HL-60/S4 (cell line): ENCODE results near the gene STAB2.
"Not testable (repeated sequence)": the region's sequence is repeated elsewhere in the genome, so short reads cannot be mapped to it uniquely, and the experiment has no call there.

Experiments used
- in situ Hi-C: fragments of 300-500 bp; cut with MboI; formaldehyde crosslinking; loops from 2 replicates; pipeline ENCODE4 v1.14.3; 2022; ENCODE audit warnings: low sequenced_read_pairs

The STAB2 gene

DNA sequence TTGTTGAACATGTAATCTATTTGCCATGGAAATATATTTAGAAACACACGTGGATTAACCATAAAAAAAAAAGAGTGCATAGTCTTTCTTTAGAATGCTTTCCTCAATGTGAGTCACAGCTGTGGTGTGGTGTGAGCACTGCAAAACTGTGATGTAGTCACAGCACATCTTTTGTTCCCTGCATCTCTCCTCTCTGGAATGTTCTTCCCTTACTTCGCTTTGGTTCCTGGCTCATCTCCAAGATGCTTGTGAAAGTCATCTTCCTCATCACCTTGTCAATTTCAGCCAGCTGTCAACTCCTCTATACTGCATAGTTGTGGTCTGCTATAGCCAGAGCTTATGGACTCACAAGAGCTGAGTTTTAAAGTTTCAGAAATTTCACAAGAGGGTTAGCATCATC is 60.2 kb downstream of the STAB2 start:
- in situ Hi-C loops = no loop called here

DNA sequence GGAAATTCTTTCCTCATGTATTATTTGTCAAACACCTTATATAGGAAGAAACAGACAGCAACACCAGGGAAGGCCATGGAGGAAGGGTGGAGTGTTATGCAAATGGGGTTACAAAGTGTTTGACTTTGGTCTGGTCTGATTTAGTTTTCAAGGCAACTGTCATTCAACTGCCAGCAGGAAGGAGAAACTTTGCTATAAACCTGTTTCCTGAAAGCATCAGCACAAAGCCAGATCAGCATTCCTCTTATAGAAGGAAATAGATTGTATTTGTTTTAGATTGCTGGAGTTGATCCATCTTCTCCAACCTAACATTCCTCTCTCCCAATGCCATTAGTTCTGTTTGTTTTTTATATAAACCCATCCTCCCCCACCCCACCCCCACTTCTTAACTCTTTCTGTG is 65.7 kb downstream of the STAB2 start:
- in situ Hi-C loops = no loop called here

DNA sequence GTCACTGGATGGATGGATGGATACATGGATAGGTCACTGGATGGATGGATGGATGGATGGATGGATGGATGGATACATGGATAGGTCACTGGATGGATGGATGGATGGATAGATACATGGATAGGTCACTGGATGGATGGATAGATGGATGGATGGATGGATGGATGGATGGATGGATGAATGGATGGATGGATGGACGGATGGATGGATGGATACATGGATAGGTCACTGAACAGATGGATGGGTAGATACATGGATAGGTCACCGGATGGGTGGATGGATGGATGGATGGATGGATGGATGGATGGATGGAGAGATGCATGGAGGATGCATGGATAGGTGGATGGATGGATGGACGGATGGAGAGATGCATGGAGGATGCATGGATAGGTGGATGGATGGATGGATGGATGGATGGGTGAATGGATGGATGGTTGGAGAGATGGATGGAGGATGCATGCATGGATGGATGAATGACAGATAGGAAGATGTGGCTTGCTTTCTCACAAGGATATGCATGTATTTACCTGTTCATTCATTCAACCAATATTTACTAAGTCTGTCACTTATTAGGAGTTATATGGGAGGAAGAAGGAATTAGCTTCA is 66.6 kb downstream of the STAB2 start:
- in situ Hi-C loops = not testable (repeated sequence)

DNA sequence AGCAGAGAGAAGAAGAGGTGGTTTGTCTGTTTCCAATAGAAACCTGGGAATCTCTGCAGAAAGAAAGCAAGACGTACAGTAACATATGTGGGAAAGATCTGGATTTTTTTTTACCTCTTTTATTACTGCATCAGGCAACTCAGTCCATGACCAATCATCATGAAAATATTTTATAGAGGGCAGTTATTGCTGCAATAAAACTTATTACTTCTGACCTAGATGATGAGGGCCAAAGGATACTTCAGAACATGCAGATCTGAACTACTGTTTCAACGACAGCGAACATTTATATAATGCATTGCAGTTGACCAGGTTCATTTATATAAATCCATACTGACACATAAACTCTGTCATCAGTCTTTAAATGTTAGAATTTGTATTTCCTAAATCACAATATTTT is 67.7 kb downstream of the STAB2 start:
- in situ Hi-C loops = no loop called here

DNA sequence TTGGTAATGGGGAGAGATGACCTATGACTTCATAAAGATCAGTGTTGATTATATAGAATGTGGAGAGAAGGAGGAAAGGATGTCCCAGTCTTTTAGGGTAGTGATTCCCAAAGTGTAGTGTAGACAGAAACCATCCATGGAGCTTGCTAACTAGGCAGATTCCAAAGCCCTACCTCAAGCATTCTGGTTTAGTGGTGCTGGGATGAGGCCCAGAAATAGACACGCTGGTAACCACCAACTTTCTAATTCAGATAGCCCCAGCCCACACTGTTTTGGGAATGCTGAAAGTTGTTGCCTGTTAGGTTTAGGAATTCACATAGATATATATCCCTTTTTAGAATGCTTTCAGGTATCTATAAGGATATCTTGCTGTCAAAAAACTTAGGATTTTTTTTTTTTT is 69.2 kb downstream of the STAB2 start:
- in situ Hi-C loops = no loop called here

DNA sequence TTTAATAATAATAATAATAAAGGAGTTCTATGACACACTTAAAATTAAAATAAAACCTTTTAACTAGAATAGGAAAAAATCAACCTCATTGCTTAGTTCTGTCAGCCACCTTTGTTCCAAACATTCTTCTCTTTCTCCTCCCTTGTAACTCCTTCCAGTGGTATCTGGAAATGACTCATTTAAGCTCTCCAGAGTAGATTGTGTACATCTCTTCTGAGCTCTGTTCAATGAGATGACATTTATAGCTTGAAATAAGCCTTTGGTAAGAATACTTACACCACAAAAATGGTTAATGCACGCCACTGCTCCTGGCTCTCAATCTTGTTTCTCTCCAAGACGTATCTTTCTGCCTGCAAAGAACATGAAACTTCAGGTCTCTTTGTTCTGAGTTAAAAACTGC is 70.3 kb downstream of the STAB2 start:
- in situ Hi-C loops = no loop called here

DNA sequence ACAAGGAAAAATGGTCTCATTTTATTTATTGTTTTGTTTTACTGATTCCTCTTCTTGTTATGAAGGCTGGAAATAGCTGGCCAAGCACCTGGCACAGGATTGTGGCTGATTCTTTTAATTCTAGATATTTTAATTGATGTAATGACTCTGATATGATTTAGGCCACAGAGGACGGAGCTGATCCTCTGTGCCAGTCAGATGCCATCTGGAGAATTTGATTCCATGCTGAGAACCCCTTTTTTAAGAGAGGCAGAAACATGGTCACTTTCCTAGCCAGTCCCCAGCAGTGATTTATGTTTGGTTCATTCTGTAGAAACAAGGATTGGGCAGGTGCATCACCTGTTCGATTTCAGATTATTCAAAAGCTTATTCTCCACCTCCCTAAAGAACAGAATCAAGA is 77.6 kb downstream of the STAB2 start:
- in situ Hi-C loops = no loop called here

DNA sequence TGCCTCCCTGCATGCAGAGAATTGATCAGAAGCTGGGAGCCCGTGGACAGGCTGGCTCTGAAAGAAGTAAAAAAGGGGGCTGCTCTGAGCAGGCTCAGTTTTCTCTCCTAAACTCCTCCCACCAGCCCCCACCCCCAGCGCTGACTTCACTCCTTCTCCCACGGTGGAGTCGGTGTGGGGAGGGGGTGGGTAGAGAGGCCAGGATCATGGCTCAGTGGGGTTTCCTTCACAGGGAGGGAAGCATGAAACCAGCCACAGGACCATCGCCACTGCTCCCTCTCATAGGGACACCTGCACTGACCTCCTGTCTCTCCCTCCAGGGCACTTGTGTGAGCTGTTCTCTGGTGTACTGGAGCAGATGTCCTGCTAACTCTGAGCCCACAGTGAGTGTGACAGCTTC is 78.9 kb downstream of the STAB2 start:
- in situ Hi-C loops = no loop called here

DNA sequence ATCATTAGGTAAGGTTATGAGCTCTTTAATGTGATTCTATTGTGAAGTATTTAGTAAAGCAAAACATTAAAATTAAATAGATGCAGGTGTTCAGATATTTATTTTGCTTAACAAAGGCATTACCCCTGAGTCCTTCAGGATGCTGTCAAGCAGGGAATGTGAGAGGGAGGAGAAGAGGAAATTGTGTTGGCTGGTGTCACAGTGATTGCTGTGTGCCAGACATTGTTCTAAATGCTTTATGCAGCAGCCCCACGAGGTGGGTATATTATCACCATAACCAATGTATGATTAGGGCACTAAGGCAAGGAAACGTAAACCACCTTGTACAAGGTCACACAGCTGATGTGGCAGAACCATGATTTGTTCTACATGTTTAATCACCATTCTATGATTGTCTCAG is 80.1 kb downstream of the STAB2 start:
- in situ Hi-C loops = no loop called here

DNA sequence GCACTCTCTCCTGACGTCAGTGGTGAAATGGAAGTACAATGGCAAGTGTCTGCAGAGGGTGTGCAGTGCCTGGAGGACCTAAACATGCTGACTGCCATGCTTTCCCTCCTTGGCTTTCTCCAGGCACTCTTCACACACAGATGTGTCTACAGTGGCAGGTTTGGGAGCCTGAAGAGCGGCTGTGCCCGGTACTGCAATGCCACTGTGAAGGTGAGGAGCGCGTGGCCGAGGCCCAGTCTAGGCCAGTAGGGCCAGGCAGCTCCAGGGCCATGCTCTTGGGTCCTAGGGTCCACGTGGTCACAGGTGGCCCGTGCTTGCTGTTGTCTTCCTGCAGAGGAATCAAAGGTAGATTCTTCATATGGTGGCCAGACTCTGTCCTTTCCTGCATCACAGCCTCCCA is 81.4 kb downstream of the STAB2 start:
- in situ Hi-C loops = no loop called here

DNA sequence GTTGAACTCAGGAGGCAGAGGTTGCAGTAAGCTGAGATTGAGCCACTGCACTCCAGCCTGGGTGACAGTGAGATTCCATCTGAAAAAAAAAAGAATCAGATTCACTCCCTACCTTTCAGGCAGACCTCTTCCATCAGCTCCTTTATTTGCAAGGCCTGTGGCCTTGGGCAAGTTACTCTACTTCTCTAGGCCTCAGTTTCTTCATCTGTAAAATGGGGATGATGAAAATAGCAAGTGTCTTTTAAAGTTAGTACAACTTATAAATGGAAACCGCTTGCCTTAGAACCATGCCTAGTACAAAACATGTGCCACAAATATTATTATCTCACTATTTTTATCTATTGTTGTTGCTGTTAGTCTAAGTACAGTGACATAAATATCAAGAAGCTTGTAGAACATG is 84.3 kb downstream of the STAB2 start:
- in situ Hi-C loops = no loop called here

DNA sequence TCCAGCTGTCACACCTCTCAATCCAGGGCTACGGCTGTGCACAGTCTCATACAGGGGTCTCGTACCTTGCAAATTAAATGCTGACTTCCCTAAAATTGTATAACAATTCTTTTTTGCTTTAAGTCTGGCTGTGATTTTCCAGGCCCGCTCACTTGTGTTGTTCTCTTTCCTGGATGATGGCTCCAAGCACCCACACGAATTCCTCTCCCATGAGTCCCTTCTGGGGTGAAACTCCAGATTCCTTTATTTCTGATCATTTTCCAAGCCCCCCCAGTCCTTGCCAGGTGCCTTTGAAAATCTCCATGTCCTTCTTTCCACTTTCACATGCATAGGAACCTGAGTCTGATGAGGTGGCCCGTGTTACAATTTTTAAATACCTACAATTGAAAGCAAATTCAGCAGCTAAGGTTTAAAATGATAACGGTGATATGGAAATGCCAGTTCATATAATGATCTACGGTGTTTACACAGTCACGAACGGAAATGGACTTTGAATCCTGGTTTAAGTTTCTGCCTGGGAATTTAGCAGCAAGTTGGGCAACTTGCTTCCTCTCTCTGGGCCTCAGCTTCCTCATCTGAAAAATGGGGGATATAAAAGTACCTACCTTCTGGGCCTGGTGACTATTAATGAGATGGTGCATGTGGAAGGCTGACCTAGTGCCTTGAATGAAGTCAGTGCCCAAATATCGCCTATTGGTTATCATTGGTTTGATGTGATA is 85.5 kb downstream of the STAB2 start:
- in situ Hi-C loops = no loop called here

DNA sequence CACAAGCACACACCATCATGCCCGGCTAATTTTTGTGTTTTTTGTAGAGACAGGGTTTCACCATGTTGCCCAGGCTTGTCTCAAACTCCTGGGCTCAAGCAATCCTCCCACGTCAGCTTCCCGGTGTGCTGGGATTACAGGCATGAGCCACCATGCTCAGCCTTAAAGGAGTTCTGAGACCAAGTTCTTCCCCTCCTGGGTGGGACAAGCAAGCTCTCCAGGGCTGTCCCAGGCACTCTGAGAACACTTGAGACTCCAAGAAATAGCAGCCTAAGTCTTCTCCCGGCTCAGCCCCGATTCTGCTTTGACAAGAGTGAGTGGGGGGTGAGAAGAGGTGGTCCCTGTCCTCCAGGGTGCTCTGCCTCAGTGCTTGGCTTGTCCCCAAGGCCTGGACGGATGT is 86.4 kb downstream of the STAB2 start:
- in situ Hi-C loops = no loop called here

DNA sequence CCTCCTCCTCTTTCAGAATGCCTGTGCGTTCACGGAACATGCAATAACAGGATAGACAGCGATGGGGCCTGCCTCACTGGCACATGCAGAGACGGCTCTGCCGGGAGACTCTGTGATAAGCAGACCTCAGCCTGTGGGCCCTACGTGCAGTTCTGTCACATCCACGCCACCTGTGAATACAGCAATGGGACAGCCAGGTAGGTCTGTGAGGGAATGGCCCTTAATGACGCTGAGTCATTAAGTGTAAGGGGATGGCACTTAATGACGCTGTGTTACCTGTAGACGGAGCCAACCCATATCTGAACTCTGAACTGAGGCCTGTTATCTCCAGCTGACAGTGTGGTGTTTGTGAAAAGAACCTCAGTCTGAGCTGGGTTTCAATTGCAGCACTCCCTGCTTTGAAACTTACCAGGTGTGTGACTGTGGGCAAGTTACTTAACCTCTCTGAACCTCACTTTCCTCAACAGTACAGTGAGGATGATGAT is 86.9 kb downstream of the STAB2 start:
- in situ Hi-C loops = no loop called here

DNA sequence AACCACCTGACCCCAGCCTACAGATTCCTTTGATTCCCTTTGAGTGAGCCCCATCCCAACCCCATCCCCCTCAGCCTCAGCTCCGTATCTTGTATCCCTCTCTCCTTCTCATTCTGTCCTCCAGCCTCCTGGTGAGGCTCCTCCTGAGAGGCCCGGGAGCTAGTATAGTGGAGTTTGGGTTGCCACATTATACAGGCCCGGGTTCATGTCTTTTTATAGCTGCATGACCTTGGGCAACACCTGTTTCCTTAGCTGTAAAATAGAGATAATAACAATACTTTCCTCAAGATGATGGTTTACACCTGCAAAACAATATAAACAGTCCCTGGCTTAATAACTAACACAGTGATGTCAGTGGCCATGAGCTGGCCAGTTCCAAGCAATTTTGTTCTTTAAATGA is 89.8 kb downstream of the STAB2 start:
- in situ Hi-C loops = no loop called here

DNA sequence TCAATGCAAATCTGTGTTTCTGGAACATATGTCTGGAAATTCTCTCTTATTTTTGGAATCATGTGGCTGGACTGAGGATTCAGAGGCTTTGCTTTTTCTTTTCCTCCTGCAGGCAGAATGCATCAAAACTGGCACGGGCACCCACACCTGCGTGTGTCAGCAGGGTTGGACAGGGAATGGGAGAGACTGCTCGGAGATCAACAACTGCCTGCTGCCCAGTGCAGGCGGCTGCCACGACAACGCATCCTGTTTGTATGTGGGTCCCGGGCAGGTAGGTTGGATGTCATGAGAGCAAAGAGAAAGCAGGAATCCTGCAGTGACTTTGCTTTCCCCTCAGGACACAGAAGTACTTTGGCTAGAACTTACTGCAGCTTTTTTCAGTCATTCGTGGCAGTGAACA is 90.3 kb downstream of the STAB2 start:
- in situ Hi-C loops = no loop called here

DNA sequence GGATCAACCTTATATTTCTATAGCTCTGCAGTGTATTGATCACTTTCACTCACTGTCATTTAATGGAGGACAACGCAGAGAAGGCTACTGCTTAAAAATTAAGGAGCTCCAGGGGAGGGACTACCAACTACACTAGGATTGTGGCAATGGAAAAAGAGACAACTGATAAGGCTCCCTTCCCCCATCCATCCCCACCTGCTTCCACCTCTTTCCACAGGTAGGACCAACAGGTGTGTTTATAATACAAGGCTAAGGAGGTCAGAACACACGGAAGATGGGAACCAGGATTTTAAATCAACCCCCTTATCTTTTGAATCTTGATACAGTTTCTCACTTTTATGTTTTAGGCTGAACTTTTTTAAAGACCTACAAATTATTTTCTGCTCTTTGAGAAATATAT is 90.8 kb downstream of the STAB2 start:
- in situ Hi-C loops = no loop called here

DNA sequence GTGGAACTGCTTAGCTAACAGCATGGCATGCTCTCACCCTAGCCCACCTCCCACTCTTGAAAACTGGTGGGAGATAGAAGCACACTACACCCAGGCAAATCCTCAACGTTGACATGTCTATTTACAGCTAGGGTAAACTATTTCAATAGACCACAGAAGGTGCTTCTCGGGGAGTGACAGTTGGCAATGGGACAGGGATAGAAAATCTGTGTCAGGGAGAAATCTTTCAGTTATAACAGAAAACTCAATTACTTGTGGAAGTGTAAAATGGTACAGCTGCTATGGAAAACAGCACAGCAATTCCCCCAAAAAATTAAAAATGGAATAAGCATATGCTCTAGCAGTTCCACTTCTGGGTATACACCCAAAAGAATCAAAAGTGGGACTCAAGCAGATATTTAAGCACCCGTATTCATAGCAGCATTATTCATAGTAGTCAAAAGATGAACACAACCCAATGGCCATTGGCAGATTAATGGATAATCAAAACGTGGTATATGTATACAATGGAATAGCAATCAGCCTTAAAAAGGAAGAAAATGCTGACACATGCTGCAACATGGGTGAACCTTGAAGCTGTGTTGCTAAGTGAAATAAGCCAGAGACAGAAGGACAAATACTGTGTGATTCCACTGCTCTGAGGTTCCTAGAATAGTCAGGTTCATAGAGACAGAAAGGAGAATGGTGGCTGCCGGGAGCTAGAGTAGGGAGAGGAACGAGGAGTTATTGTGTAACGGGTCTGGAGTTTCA is 92.5 kb downstream of the STAB2 start:
- in situ Hi-C loops = no loop called here

DNA sequence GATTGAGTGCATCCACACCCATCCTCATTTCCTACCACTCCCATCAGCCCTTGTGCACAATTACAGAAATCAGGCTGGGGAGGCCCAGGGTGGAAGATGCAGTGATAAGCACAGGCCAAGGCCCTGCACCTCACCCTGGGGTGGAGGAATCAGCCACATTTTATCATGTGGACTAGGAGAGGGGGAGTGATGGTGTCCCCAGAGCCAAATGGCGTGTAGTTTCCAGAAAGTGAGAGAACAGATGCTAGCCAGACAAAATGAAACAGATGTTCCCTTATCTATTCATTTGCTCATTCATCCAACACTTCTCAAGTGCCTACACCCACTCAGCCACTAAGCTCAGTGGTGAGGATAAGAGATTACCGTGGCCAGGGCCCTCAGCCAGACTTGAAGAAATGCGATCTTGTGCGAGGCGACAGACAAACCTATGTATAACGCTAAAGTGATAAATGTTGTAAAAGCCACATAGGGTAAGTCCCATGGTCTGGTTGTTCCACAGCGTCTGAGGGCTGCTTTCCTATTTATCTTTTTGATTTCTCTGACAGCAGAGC is 93.6 kb downstream of the STAB2 start:
- in situ Hi-C loops = no loop called here

DNA sequence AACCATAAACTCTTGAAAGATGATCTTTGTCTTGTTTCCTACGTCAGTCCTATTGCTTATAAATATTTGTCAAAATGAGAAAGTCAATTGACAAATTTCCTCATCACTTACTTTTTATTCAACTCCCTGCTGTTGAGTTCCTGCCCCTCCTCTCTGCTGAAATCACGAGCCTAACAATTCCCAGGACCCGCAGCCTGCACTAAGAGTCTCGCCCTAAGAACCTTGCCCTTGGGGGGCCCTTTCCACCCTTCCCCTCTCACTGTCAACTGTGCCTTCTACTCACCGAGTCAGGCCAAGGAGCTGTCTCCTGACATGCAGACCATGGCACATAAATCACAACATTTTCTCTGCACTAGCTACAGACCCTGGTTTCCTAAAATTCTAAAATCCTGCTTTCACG is 99.0 kb downstream of the STAB2 start:
- in situ Hi-C loops = no loop called here

DNA sequence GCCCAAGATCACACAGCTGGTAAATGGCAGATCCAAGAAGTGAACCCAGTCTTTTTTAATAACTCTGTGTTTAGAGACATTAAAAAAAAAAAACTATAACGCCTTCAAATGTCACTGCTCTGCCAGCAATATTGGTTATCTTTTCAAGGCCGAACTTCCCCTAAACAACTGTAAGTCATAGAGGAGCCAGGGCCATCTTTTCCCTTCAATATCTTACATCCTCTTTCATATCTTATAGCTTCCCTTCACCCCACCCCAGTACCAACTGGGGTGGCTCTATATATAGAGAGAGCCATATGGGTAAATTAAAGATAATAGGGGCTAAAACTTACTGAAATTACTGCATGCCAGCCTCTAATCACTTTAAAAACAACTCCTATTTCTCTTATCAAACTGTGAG is 100.2 kb downstream of the STAB2 start:
- in situ Hi-C loops = no loop called here
